ENCODE measurements around the gene SIM2.
A peak's percentile ranks its signal among the peaks of the same experiment; 100 is the strongest.

The SIM2 gene

DNA sequence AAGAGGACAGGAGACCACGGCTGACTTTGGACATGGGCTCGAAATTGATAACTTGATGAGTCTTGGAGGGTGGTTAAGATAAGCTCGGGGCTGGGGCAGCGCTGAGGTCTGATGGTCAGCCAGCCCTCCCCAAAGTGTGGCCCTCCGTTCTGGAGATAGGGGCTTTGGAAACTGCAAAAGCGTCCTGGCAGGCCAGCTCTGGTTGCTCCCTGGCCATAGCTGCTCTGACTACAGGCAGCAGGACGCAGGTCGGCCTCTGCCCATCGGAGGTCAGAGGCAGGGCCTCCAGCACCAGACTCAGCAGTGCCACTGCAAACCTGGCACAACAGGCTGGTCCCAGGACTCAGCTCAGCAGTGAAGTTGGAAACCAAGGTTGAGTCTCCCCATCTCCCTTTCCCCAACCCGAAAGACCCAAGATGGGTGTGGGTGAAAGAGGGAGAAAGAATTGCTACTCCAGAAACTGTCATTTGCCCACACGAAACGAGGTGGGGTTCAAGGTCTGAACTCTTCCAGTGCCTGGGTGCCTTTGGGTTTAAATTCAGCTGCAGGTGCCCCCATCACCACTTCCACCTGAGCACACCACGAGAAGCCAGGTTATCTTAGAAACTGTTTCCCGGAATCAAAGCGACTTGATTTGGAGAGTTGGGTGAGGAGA, 4.8 kb downstream of the SIM2 start:
- no peak overlapping the region for H3K4me3 ChIP-seq (ENCODE audit: low read depth, low read length)
- TF ChIP-seq, protein P1, sequence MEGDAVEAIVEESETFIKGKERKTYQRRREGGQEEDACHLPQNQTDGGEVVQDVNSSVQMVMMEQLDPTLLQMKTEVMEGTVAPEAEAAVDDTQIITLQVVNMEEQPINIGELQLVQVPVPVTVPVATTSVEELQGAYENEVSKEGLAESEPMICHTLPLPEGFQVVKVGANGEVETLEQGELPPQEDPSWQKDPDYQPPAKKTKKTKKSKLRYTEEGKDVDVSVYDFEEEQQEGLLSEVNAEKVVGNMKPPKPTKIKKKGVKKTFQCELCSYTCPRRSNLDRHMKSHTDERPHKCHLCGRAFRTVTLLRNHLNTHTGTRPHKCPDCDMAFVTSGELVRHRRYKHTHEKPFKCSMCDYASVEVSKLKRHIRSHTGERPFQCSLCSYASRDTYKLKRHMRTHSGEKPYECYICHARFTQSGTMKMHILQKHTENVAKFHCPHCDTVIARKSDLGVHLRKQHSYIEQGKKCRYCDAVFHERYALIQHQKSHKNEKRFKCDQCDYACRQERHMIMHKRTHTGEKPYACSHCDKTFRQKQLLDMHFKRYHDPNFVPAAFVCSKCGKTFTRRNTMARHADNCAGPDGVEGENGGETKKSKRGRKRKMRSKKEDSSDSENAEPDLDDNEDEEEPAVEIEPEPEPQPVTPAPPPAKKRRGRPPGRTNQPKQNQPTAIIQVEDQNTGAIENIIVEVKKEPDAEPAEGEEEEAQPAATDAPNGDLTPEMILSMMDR (IDR thresholded peaks at IDR 0.05; ENCODE audit: low read depth, low read length) = no peak
- no peak for DNase-seq (ENCODE audit: low read depth, low spot score)
- in situ Hi-C loops (cut with HindIII; ENCODE audit: low sequenced_read_pairs) = no loop called here

- TF ChIP-seq, protein P1 (IDR thresholded peaks at IDR 0.05; ENCODE audit: low read depth, low read length) = no peak
- DNase-seq (ENCODE audit: low read depth, low spot score) = no peak
- in situ Hi-C loops (cut with HindIII; ENCODE audit: low sequenced_read_pairs) = no loop called here
- H3K4me3 ChIP-seq (ENCODE audit: low read depth, low read length) = no peak overlapping the region
Measured at GRCh38 chr21:36704281-36704957, 5.5 kb downstream of the SIM2 start.

DNA sequence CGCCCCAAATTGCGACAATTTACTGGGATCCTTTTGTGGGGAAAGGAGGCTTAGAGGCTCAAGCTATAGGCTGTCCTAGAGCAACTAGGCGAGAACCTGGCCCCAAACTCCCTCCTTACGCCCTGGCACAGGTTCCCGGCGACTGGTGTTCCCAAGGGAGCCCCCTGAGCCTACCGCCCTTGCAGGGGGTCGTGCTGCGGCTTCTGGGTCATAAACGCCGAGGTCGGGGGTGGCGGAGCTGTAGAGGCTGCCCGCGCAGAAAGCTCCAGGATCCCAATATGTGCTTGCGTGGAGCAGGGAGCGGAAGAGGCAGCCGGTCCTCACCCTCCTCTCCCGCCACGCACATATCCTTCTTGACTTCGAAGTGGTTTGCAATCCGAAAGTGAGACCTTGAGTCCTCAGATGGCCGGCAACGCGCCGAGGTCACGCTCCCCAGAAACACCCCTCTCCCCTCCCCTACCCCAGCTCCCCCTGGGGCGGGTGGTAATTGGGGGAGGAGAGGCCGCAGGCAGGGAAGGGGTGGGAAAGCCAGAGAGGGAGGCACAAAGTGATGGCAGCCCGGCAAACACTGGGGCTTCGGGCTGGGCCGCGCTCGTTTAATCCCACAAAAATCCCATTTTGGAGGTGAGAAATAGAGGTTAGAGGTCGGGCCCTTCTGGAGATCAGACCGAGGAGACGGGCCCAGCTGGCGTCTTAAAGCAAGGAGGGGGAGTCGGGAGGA, 6.2 kb downstream of the SIM2 start:
- no peak overlapping the region for H3K4me3 ChIP-seq (ENCODE audit: low read depth, low read length)
- TF ChIP-seq, protein P1 (IDR thresholded peaks at IDR 0.05; ENCODE audit: low read depth, low read length) = no peak
- DNase-seq (ENCODE audit: low read depth, low spot score) = no peak
- in situ Hi-C loops (cut with HindIII; ENCODE audit: low sequenced_read_pairs) = no loop called here

- H3K4me3 ChIP-seq (ENCODE audit: low read depth, low read length) = no peak overlapping the region
- no peak for DNase-seq (ENCODE audit: low read depth, low spot score)
- in situ Hi-C loops (cut with HindIII; ENCODE audit: low sequenced_read_pairs) = no loop called here
- TF ChIP-seq, protein P1 (IDR thresholded peaks at IDR 0.05; ENCODE audit: low read depth, low read length) = peak; percentile 14
Measured at GRCh38 chr21:36705679-36706481, 7.0 kb downstream of the SIM2 start.

- in situ Hi-C loops (cut with HindIII; ENCODE audit: low sequenced_read_pairs) = no loop called here
- H3K4me3 ChIP-seq (ENCODE audit: low read depth, low read length) = no peak overlapping the region
- TF ChIP-seq, protein P1 (IDR thresholded peaks at IDR 0.05; ENCODE audit: low read depth, low read length) = no peak
- no peak for DNase-seq (ENCODE audit: low read depth, low spot score)
Measured at GRCh38 chr21:36706482-36706852, 7.6 kb downstream of the SIM2 start.
